ENCODE data around the gene GBA2.

GBA2 gene

DNA sequence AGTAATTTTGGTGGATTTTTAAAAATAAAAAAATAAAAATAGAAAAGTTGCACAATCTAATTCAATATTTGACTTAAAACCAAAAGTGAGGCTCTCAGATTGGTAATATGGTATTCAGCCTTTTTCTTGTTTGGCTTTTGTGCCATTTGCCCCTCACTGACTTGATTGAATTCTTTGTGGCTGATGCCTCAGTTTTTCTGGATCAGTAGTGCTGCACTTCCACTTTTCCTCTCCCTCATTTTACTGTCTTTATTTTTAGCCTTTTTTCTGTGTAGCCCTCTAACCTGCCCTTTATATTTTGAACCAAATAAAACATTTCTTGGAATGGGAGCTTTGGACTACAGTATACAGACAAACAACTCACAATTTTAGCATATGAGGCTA is 8.9 kb upstream of the GBA2 start:
- H3K9me3 ChIP-seq = no peaks in the 10 kb centered on the region
- H3K36me3 ChIP-seq = peaks cover 25% of the 10 kb centered on the region
- H3K4me3 ChIP-seq (ENCODE audit: low read depth in 1 of 2, low read length in 1 of 2) = peak overlapping the region in 1 of 2 experiments; percentile 76
- H3K27ac ChIP-seq = no peak overlapping the region
- H3K27me3 ChIP-seq = no peaks in the 10 kb centered on the region
- TF ChIP-seq, protein P1, sequence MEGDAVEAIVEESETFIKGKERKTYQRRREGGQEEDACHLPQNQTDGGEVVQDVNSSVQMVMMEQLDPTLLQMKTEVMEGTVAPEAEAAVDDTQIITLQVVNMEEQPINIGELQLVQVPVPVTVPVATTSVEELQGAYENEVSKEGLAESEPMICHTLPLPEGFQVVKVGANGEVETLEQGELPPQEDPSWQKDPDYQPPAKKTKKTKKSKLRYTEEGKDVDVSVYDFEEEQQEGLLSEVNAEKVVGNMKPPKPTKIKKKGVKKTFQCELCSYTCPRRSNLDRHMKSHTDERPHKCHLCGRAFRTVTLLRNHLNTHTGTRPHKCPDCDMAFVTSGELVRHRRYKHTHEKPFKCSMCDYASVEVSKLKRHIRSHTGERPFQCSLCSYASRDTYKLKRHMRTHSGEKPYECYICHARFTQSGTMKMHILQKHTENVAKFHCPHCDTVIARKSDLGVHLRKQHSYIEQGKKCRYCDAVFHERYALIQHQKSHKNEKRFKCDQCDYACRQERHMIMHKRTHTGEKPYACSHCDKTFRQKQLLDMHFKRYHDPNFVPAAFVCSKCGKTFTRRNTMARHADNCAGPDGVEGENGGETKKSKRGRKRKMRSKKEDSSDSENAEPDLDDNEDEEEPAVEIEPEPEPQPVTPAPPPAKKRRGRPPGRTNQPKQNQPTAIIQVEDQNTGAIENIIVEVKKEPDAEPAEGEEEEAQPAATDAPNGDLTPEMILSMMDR (IDR thresholded peaks at IDR 0.05) = no peak
- peaks cover 15 to 21% of the 10 kb centered on the region in 2 experiments for H3K4me1 ChIP-seq (ENCODE audit: control insufficient read depth in 1 of 2, insufficient read depth in 1 of 2, low read depth in 1 of 2, low read length in 1 of 2)

DNA sequence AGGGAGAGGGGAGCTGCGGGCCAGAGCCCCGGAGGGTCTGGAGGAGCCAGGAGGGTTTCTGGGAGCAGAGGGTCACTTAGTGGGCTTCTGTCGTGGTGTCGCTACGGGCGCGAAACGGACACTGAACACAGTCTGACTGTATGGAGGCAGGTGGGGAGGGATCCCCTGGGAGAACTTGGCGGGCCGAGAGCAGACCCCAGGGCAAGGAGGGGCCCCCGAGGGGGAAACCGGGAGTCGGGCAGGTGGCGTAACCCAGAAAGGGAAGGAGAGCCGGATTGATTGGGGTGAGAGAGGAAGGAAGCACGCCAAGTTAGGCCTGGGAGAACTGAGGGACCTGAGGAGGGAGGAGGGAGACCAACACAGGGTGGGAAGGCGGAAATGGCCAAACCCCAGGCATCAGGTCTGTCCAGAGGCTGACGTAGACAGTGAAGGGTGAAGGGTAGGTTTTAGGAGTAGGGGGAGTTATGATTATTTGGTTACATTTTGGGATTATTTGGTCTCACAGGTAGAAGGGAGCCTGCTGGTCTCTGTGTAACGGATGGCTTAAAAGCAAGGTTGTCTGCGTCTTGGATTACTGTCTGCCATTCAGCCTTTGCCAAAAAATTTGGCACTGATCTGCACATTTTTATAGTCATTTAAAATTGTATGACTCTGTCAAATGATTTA is 8.3 kb upstream of the GBA2 start:
- peaks cover 30% of the 10 kb centered on the region for H3K36me3 ChIP-seq
- H3K27me3 ChIP-seq = no peaks in the 10 kb centered on the region
- H3K4me1 ChIP-seq (ENCODE audit: control insufficient read depth in 1 of 2, insufficient read depth in 1 of 2, low read depth in 1 of 2, low read length in 1 of 2) = peaks cover 15 to 21% of the 10 kb centered on the region in 2 experiments
- H3K4me3 ChIP-seq (ENCODE audit: low read depth in 1 of 2, low read length in 1 of 2) = peak overlapping the region; percentile 65 to 76
- H3K27ac ChIP-seq = peak overlapping the region; percentile 62
- H3K9me3 ChIP-seq = no peaks in the 10 kb centered on the region
- TF ChIP-seq, protein P1 (IDR thresholded peaks at IDR 0.05) = no peak

DNA sequence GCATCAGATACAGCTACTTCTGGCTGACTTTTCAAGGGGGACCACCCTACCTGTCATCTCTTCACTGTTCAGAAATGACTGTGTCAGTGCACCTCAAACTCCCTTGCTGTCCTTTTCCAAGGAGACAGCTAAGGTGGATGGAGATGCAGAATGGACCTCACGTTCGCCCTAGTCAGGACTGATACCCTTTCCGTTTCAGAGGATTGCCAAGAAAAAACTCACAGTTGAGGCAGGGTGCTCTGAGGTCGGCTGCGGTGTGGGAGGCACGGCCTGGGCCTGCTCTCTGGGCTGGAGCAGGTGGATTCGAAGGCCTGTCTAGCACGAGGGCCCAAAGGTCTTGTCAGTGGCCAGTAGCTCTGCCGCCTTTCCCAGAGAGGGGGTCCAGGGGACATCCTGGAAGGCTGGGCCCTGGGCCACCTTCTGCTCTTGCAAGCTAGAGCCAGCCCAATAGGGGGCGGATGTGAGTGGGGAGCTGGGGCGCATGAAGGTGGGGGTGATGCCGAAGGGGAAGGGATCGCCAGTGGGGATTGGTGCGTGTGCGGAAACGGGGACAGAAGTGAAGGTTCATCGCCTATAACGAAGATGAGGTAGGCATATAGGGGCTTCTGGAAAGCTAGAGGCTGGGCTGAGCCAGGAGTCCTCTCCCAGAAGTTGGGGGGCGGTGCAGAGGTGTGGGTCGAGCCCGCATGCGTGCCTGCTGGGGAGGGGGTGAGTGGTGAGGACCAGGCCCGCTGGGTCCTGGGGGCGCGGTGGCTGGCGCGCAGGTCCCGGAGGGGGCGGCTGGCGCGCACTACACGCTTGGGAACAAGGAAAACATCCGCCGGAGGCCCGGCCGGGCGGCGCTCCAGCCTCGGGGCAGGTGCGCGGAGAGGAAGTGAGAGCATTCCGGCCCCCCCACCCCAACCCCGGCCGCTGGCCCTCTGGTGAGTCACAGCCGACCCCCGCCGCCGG is 7.5 kb upstream of the GBA2 start:
- no peaks in the 10 kb centered on the region for H3K9me3 ChIP-seq
- H3K27ac ChIP-seq = peak overlapping the region; percentile 62
- H3K4me3 ChIP-seq (ENCODE audit: low read depth in 1 of 2, low read length in 1 of 2) = peak overlapping the region; percentile 65 to 76
- peaks cover 15 to 21% of the 10 kb centered on the region in 2 experiments for H3K4me1 ChIP-seq (ENCODE audit: control insufficient read depth in 1 of 2, insufficient read depth in 1 of 2, low read depth in 1 of 2, low read length in 1 of 2)
- peaks cover 38% of the 10 kb centered on the region for H3K36me3 ChIP-seq
- no peaks in the 10 kb centered on the region for H3K27me3 ChIP-seq
- TF ChIP-seq, protein P1 (IDR thresholded peaks at IDR 0.05) = peak; percentile 47

DNA sequence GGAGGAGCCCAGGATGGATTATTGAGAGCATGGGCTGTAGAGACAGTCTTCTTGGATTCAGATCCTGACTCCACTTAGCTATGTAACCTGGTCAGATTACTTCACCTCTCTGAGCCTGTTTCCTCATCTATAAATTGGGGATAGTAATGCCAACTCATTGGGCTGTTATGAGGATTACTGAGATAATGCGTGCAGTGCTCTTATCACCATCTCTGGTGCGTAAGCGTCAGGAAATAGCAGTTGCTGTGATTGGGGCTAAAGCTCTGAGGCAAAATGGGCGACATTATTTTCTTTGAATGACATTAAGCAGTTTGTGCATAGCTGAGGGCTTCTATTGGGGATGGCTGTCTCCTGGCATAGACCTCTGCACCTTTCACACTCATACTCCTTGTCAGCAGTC is 6.0 kb upstream of the GBA2 start:
- H3K27me3 ChIP-seq = no peaks in the 10 kb centered on the region
- TF ChIP-seq, protein P1 (IDR thresholded peaks at IDR 0.05) = no peak
- H3K9me3 ChIP-seq = no peaks in the 10 kb centered on the region
- H3K4me3 ChIP-seq (ENCODE audit: low read depth in 1 of 2, low read length in 1 of 2) = no peak overlapping the region
- H3K36me3 ChIP-seq = peaks cover 52% of the 10 kb centered on the region
- peaks cover 19 to 25% of the 10 kb centered on the region in 2 experiments for H3K4me1 ChIP-seq (ENCODE audit: control insufficient read depth in 1 of 2, insufficient read depth in 1 of 2, low read depth in 1 of 2, low read length in 1 of 2)
- no peak overlapping the region for H3K27ac ChIP-seq

DNA sequence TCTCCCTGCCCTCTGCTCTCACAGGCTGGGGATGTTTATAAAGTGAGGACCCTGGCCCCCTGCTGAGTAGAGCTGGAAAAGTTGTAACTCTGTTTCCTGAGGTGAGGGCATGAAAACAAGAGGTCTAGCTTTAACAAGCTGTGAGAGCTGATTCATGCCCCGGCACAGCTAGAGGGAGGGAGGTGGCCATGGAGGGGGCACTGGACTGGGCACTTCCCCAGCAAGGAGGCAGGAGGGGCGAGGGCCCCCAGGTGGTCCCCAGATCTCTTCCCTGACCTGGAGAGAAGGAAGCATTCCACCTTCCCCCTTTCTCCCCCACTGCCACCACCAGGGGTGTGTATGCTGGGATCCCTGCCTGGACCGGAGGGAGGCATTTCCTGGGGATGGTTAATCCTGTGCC is 5.2 kb upstream of the GBA2 start, which contains the start of gene MSMP:
TSS of gene MSMP (minus strand) at position 13 of the 400 bp plus-strand sequence. CDS start 147 bp downstream, outside the sequence.
- H3K4me1 ChIP-seq (ENCODE audit: control insufficient read depth in 1 of 2, insufficient read depth in 1 of 2, low read depth in 1 of 2, low read length in 1 of 2) = peaks cover 26 to 33% of the 10 kb centered on the region in 2 experiments
- TF ChIP-seq, protein P1 (IDR thresholded peaks at IDR 0.05) = no peak
- no peak within 1 kb of the TSS for H3K27ac ChIP-seq
- H3K27me3 ChIP-seq = no peaks in the 10 kb centered on the region
- no peaks in the 10 kb centered on the region for H3K9me3 ChIP-seq
- no peak within 1 kb of the TSS for H3K4me3 ChIP-seq (ENCODE audit: low read depth in 1 of 2, low read length in 1 of 2)
- peaks cover 52% of the 10 kb centered on the region for H3K36me3 ChIP-seq
